SIG-M5 treated with dmso at 0.1 percent for 504 hours (cell line): ENCODE measurements around the gene ABCG5.

Experiments
- DNase-seq: peaks from one replicate; lab custom pipeline; 2025; ENCODE audit not compliant: unreplicated experiment; lab: John Stamatoyannopoulos, UW

ABCG5 gene

DNA sequence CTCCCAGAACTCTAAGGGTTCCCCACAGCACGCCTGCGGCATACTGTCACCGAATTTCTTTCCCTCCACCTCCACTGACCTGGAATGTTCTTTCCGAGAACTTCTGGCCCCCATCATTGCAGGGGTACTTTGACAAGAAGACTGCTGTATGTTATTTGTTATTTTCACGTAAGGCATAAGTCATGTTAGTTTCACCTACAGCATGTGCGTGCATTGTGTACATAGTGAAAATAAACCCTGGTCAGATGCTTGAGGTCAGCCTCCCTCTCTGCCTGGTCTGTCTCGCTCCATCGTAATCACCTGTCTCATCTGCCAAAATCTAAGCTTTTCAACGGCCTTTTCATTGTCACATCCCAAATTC lies 4.2 kb upstream of the ABCG5 start:
- no peak for DNase-seq

DNA sequence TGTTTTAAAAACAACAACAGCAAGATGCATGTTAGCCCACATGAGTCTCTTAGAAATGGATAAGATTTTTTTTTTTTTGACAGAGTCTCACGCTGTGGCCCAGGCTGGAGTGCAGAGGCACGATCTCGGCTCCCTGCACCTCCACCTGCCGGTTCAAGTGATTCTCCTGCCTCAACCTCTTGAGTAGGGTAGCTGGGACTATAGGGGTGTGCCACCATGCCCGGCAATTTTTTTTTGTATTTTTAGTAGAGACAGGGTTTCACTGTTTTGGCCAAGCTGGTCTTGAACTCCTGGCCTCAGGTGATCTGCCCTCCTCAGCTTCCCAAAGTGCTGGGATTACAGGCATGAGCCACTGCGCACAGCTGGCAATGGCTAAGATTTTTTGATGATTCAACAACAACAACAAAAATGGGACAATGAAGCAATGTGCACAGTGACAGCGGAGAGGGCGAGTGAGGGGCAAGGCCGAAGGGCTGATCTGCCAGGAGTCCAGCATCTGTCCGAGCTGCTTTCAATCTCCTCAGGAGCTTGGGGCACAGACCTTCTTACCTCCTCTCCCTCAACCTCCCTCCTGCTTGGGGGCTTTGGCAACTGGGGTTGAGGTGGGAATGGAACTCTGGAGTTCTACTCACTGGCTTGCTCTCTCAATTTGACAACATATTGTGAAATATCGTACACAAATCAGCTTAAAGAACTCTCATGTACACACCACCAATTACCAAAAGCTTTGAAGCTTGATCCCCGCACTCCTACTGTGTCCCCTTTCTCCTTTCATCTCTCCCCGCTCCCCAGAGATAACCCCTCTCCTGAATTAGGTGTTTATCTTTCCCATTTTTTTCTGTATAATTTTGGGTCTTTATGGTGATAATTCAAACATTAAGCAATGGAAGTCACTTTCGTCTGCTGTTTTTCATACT lies 3.6 kb upstream of the ABCG5 start:
- DNase-seq = no peak

DNA sequence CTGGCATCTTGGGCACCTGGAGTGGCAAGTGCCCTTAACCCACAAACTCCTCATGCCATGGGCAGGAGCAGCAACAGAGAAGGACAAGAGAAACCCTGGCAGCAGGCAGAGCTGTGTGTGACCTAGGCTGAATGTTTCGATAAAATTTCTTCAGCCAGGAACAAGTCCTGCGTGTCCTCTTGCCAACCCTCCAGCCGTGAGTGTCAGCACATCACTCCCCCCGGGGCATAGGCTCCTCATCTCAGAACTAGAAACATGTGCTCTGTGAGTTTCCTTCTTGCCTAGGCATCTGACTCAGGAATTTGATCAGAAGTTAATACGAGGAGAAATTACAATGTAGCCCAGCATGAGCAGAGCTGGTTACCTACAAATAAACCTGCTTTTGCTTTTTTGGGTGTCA lies 2.3 kb upstream of the ABCG5 start:
- no peak for DNase-seq

DNA sequence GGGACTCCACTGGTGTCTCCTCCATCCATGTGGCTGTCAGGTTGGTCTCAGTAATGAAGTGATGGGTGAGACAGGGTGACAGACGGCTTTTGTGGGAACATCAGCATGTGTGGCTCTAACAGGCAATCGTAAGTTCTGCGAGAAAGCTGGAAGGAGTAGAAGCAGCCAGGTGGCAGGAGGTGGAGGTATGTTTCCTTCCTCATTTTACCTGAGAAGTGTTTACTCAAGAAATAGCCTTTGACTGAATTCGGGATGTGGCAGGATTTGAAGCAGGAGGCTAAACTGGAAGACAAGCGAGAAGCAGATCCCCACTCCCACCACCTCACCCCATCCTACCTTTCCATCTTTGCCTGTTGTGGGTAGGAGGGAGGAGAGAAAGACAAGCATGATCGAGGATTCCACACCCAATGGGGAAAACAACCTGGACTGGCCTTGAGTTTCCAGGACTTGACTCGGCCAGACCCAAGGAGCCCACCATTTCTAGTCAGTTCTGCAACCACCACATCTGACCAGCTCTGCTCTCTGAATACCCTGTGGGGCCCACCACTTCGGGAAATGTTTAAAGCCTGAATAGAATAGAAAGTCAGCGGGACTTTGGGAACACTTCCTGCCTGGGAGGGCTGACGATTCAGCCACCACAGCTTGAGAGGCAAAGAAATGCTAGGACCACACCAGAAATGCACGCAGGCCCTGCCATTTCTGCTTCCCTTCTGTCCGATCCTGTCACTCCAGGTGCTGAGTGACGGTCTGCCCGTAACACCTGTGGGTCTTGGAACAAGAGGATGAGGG lies 1.3 kb upstream of the ABCG5 start:
- DNase-seq = no peak

GRCh38 chr2:43837831-43838559 lies 644 bp downstream of the ABCG5 start:
- DNase-seq = no peak

- DNase-seq = no peak
Measured at GRCh38 chr2:43837033-43837432, 1.6 kb downstream of the ABCG5 start.

DNA sequence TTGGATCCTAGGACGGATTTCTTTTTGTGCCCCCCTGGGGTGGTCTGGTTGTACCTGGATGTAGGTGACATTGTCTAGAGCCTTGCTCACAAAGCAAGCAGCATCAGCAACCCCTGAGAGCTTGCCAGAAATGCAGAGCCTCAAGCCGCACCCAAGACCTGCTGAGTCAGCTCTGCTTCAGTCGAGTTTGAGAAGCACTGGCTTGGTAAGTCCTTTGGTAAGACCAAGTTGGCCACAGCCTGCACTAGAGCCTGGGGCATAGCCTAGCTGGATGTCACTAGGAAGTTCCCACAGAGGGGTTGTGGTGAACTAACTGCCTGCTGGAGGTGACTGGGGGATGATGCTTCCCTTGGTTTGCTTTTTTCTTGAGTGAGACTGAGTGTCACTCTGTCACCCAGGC lies 6.2 kb downstream of the ABCG5 start:
- DNase-seq = no peak

DNA sequence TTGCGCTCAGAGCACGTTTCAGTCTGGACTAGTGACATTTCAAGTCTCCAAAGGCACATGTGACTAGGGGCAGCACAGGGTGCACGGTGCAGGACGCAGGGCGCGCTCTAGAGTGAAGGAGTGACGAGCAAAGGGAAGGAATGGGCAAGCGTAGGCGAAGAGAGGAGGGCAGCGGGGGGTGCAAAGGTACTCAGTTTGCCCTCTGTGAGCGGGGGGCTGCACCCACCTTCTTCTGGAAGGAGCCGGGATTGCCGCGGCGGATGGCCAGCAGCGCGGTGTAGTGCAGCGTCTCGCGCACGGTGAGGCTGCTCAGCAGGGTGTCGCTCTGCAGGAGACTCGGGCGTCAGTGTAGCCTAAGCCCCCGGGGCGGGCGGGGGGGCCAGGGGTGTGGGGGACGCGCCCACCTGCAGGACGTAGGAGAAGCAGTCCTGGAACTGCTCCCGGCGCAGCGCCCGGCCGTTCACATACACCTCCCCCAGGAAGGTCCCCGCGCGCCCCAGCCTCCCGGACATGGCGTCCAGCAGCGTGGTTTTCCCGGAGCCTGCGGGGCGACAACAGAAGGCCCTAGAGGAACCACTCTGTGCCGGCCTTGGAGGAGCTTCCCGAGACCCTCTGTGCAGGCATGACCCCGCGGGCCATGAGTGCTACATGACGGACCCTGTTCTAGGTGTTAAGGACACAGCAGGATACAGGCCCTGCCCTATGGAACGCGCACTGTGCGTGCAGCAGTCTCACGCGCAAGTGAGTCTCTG lies 6.9 kb downstream of the ABCG5 start:
- DNase-seq = no peak

DNA sequence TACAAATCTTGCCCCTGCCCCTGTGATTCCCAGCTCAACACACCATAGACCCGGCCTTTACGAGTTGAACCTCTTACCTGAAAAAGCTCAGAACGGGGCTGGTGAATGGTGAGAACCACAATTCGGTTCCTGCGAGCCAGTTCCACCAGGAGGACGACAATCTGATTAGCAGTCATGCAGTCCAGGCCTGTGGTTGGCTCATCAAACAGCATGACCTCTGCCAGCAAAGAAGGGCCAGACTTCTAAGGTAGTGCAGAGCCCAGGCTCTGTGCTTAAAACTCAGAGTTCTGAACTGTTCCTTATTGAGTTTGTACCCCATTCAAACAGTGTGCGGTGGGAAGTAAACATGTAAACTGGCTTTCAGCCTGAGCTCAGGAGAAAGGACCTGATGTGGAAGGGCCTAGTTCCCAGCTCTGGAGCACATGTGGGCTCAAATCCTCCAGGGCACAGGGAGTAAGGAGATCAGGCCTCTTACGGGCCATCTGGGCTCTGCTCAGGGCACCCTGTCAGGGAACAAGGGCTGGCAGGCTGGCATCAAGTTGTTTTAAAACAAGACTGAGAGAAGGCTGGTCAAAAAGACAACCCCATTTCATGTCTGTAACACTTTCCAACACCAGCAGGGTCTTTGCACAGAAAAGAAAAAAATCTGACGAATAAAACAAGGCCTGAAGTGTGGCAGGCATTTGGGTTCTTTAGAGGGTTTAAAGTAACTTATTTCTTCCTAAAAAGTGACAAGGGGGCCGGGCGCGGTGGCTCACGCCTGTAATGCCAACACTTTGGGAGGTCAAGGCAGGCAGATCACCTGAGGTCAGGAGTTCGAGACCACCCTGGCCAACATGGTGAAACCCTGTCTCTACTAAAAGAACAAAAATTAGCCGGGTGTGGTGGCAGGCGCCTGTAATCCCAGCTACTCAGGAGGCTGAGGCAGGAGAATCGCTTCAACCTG lies 12.1 kb downstream of the ABCG5 start:
- DNase-seq = no peak

DNA sequence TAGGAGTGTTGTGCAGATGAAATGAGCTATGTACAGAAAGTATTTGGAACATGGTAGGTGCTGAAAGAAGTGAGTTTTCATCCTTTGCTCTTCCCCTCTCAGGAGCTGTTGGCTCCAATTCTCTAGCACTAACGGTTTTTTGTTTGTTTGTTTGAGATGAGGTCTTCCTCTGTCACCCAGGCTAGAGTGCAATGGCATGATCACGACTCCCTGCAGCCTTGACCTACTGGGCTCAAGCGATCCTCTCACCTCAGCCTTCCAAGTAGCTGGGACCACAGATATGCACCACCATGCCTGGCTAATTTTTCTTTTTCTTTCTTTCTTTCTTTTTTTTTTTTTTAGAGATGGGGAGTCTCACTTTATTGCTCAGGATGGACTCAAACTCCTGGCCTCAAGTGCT lies 12.8 kb downstream of the ABCG5 start:
- no peak for DNase-seq

GRCh38 chr2:43824951-43825493 lies 13.6 kb downstream of the ABCG5 start:
- DNase-seq = no peak

DNA sequence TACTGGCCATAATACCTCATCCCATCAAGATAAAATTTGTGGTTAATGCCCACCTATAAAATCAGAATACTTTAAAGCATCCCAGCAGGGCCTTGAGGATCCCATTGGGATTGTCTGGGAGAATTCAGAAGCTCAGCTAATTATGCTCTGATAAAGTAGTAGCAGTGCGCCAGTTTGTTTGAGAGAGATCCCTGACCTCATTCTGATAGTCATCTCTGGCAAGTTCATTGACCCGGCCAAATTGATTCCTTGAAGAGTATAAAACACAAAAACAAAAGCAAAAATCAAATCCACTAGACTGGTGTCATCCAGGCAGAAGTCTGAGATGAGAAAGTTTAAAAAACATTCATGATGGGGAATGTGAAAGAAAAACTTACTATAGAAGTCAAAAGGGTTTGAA lies 14.1 kb downstream of the ABCG5 start:
- DNase-seq = no peak

- DNase-seq = no peak
Measured at GRCh38 chr2:43823751-43824150, 14.9 kb downstream of the ABCG5 start.

DNA sequence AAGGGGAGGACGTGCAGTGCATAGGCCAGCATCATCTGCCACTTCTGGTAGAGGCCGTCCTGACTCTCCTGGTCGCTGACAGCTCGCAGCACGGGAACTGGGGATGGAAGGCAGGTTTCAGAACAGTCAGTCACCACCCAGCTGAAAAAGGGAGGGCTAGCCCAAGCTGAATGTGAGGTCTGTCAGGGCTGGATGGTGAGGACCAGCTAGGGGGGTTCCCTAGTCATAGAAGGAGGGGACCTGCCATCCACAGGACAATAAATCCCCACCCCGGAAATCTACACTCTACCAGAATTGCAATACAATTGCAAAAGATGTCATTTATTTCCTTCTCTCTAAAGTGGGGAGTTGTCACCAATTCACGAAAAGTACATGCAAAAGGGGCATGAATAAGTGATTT lies 15.8 kb downstream of the ABCG5 start:
- no peak for DNase-seq

- DNase-seq = no peak
Measured at GRCh38 chr2:43819491-43820163, 19.0 kb downstream of the ABCG5 start.

GRCh38 chr2:43818761-43819160 lies 19.9 kb downstream of the ABCG5 start:
- peak; percentile 69 for DNase-seq

DNA sequence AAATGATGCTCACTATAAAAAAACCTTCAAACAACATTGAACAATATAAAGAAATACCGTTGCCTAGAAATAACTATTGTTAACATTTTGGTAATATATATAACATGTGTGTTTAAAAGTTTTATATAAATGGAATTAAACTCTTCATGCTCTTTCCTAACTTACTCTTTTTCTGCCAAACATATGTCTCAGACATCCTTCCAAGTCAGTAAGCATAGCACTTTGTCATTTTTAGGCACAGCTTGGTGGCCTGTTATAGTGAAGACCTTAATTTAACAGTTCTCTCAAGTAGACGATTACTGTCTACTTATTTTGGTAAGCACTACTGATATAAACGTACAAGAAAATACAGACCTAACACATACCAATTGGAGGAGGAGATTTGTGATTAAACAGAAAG lies 23.9 kb downstream of the ABCG5 start:
- DNase-seq = no peak

- no peak for DNase-seq
Measured at GRCh38 chr2:43812947-43813346, 25.7 kb downstream of the ABCG5 start.

GRCh38 chr2:43812006-43812405 lies 26.6 kb downstream of the ABCG5 start:
- no peak for DNase-seq
